SJSA1 (cell line): ENCODE results near the gene AKAP10. TPM values are rescaled to one million over a fixed set of nuclear protein-coding genes. Genes with fewer than 3 reads are reported as not detected.
"Not testable (repeated sequence)": the region's sequence is repeated elsewhere in the genome, so short reads cannot be mapped to it uniquely, and the experiment has no call there.

Experiments used
- DNase-seq, 2 experiments: peaks; one replicate each; pipeline ENCODE4 v3.0.0-alpha.2; 2015 to 2020; ENCODE audit warnings: low spot score in 2 of 2, low read depth in 1 of 2
- H3K27ac ChIP-seq: fragments of 250-450 bp; sonication (Bioruptor Pico); 2 replicates; pipeline ENCODE4 v1.5.1; 2020; ENCODE audit warnings: mild to moderate bottlenecking, moderate library complexity
- H3K27me3 ChIP-seq: fragments of 250-450 bp; sonication (Bioruptor Pico); replicated peaks from 2 replicates; pipeline ENCODE4 v1.5.1; 2020; ENCODE audit warnings: mild to moderate bottlenecking, moderate library complexity
- H3K36me3 ChIP-seq: fragments of 250-450 bp; sonication (Bioruptor Pico); 2 replicates; pipeline ENCODE4 v1.5.1; 2020; ENCODE audit warnings: mild to moderate bottlenecking
- H3K4me1 ChIP-seq: fragments of 250-450 bp; sonication (Bioruptor Pico); replicated peaks from 2 replicates; pipeline ENCODE4 v1.6.1; 2021; ENCODE audit warnings: mild to moderate bottlenecking
- H3K4me3 ChIP-seq: fragments of 250-450 bp; sonication (Bioruptor Pico); 2 replicates; pipeline ENCODE4 v1.5.1; 2020; ENCODE audit warnings: mild to moderate bottlenecking
- H3K9me3 ChIP-seq: fragments of 250-450 bp; sonication (Bioruptor Pico); replicated peaks from 2 replicates; pipeline ENCODE4 v1.5.1; 2020; ENCODE audit warnings: mild to moderate bottlenecking
- total RNA-seq: library from RNA; depleted of rRNA; stranded (reverse); fragments of >200 nt; shearing (Covaris generic); gene quantifications from 2 replicates; pipeline ENCODE4 v1.2.3, GENCODE V29; 2014

The AKAP10 gene
- total RNA-seq, 1 experiment from 2014 or later, result 18.2 TPM

DNA sequence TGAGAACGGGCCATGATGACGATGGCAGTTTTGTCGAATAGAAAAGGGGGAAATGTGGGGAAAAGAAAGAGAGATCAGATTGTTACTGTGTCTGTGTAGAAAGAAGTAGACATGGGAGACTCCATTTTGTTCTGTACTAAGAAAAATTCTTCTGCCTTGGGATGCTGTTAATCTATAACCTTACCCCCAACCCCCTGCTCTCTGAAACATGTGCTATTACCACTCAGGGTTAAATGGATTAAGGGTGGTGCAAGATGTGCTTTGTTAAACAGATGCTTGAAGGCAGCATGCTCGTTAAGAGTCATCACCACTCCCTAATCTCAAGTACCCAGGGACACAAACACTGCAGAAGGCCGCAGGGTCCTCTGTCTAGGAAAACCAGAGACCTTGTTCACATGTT lies 26.2 kb downstream of the AKAP10 start:
- H3K27ac ChIP-seq, H3K27me3 ChIP-seq, DNase-seq, H3K9me3 ChIP-seq, H3K4me3 ChIP-seq, H3K4me1 ChIP-seq: not testable (repeated sequence)
- peaks cover 27% of the 10 kb centered on the region for H3K36me3 ChIP-seq

DNA sequence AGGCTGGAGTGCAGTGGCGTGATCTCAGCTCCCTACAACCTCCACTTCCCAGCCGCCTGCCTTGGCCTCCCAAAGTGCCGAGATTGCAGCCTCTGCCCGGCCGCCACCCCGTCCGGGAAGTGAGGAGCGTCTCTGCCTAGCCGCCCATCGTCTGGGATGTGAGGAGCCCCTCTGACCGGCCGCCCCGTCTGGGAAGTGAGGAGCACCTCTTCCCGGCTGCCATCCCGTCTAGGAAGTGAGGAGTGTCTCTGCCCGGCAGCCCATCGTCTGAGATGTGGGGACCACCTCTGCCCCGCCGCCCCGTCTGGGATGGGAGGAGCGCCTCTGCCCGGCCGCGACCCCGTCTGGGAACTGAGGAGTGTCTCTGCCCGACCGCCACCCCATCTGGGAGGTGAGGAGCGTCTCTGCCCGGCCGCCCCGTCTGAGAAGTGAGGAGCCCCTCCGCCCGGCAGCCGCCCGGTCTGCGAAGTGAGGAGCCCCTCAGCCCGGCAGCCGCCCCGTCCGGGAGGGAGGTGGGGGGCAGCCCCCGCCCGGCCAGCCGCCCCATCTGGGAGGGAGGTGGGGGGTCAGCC lies 26.9 kb downstream of the AKAP10 start:
- H3K4me1 ChIP-seq, DNase-seq, H3K27ac ChIP-seq, H3K9me3 ChIP-seq, H3K4me3 ChIP-seq, H3K27me3 ChIP-seq: not testable (repeated sequence)
- peaks cover 23% of the 10 kb centered on the region for H3K36me3 ChIP-seq

DNA sequence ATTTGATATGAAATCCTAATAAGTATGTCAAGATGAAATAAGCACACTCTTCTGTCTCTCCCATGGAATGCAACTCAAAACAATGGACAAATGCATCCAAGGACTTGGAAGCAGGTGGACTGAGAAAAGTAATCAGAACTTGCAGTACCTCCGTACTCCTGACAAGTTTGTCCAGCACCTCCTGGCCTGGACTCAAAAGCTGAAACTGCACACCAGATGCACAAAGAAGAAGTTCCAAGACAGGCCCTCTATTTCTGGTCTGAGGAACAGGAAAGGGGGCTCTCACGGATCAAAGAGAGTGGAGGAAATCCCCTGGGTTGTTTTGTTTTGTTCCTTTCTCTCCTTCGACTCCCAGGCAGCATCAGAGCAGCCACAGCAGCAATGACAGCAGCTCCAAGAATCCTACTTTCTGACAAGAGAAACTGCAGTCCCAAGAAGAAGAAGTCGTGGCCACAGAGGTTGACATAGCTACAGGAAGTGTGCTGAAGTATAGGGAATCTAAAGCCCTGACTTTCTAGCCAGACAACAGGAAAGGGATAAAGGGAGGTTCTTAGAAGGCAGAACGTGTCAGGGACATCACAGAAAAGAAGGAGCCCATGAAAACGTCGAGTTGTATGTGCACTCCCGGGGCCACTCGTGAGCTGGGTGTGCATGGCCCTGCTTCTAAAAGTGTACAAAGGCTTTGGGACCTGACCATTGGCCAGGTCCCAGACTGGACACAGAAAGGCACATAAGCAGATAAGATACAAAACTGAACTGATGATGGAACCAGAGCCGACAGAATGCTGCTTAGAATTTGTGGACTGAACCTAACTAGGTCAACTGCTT lies 29.3 kb downstream of the AKAP10 start:
- Histone ChIP-seq H3K4me1 (peaks cover 2% of the 10 kb centered on the region), H3K36me3 (peaks cover 44% of the 10 kb centered on the region), H3K27me3 (no peaks in the 10 kb centered on the region), H3K4me3 (no peak overlapping the region), H3K27ac (no peak overlapping the region), H3K9me3 (no peaks in the 10 kb centered on the region)
- DNase-seq, result no peak

DNA sequence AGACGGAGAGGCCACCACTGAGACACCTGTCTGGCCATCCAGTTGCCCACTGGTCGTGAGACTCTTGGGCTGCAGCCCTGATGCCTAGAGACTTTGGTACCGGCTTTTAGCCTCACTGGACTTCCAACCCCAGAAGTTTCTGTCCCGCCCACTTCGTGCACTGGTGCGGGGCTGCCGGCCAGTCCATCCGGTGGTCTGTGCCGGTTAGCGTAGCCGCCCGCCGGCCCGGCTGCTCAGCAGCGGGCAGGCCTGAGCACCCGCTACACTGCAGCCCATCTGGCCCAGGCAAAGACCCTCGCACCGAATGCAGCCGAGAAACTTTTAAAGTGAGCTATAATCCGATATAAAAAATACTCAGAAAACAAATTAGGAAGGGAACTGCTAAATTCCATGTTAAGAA lies 30.7 kb downstream of the AKAP10 start:
- no peak for DNase-seq
- Histone ChIP-seq H3K27me3 (no peaks in the 10 kb centered on the region), H3K36me3 (peaks cover 48% of the 10 kb centered on the region), H3K9me3 (no peaks in the 10 kb centered on the region), H3K27ac (no peak overlapping the region), H3K4me1 (peaks cover 15% of the 10 kb centered on the region), H3K4me3 (no peak overlapping the region)

DNA sequence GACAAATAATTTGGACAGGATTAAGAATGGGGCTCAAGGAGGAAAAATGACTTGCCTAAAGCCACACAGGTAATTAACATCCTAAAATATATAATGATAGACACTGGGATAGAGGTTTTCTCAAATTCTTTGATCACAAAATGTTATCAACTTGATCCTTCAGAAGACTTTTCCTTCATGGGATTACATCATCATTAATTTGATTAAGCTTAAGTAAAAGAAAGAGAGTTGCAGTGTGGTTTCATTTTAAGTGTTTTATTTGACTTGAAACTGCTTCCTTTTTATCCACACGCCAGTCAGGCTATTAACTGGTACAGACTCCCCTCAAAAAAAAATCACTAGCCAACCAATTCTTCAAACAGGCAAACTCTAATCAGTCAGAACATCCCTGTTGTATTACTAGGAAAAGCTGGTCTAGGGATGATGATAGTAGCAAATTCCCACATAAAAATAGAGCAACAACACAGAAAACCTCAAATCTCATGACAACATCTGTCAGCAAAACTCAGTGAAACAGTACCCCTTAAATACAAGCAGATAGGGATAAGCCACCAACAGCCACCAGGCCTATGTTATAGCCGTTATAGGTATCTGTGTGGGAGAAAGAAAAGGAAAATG lies 32.5 kb downstream of the AKAP10 start:
- DNase-seq, result no peak
- Histone ChIP-seq H3K27ac (no peak overlapping the region), H3K9me3 (no peaks in the 10 kb centered on the region), H3K4me1 (peaks cover 32% of the 10 kb centered on the region), H3K36me3 (peaks cover 59% of the 10 kb centered on the region), H3K4me3 (no peak overlapping the region), H3K27me3 (no peaks in the 10 kb centered on the region)

DNA sequence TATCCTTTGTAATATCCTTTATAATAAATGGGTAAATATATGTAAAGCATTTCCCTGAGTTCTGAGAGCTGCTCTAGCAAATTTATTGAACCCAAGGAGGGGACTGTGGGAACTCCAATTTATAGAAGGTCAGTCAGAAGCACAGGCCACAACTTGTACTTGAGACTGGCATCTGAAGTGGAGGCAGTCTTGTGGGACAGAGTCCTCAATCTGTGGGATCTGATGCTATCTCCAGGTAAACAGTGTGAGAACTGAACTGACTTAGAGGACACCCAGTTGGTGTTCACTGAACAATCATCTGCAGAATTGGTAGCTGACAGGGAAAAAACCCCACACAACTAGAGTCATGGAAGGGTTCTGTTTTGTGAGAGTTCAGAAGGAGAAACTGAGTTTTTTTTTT lies 34.0 kb downstream of the AKAP10 start:
- no peak for DNase-seq
- Histone ChIP-seq H3K4me1 (peaks cover 33% of the 10 kb centered on the region), H3K27ac (no peak overlapping the region), H3K36me3 (peaks cover 73% of the 10 kb centered on the region), H3K9me3 (no peaks in the 10 kb centered on the region), H3K27me3 (no peaks in the 10 kb centered on the region), H3K4me3 (no peak overlapping the region)

DNA sequence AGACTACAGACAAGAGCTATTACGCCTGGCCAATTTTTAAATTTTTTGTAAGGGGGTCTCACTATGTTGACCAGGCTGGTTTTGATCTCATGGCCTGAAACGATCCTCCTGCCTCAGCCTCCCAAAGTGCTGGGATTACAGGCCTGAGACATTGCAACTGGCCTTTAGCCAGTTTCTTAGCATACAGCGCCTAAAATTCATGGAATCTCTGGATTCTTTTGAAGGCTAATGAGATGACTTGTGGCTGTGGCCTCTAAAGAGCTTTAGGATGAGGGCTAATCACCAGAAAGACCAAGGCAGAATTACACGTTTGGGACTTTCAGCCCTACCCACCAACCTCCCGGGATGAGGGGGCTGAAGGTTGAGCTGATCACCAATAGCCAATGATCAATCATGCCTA lies 34.6 kb downstream of the AKAP10 start:
- Histone ChIP-seq H3K4me3 (no peak overlapping the region), H3K27me3 (no peaks in the 10 kb centered on the region), H3K9me3 (no peaks in the 10 kb centered on the region), H3K27ac (no peak overlapping the region), H3K36me3 (peaks cover 70% of the 10 kb centered on the region), H3K4me1 (peaks cover 33% of the 10 kb centered on the region)
- DNase-seq, result no peak

DNA sequence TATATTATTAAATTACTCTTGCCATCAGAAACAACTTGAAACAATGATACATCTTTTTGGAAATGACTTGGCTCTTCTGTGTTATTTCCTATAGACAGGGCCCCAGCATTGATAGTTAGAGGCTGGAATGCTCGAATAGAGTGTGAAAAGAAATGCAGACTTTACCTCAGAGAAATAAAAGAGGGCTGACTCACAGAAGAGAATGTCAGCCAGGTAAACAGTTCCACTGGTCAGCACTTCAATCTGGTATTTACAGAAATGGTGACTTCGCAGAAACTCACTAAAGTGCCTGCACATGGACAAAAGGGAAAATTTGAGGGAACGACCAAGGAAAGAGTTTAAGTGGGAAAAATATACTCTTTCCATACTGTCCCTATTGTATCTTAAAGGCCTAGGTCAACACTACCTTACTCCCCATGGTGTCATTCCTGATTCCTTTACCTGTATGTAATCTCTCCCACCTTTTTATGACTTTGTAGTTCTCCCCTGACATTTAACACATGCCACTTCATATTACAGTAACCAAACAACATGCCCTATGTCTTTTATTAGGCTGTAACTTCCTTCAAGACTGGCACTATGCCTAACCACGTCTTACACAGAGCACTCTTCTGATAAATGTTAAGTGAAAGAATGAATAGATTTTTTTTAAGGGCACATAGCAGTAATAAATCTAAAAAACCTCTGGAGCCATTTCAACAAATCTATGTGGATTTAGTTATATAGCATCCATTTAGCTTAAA lies 36.7 kb downstream of the AKAP10 start:
- Histone ChIP-seq H3K9me3 (no peaks in the 10 kb centered on the region), H3K27me3 (no peaks in the 10 kb centered on the region), H3K36me3 (peaks cover 72% of the 10 kb centered on the region), H3K27ac (peak overlapping the region; percentile 72), H3K4me1 (peaks cover 37% of the 10 kb centered on the region), H3K4me3 (no peak overlapping the region)
- peak in 1 of 2 experiments; percentile 47 for DNase-seq

DNA sequence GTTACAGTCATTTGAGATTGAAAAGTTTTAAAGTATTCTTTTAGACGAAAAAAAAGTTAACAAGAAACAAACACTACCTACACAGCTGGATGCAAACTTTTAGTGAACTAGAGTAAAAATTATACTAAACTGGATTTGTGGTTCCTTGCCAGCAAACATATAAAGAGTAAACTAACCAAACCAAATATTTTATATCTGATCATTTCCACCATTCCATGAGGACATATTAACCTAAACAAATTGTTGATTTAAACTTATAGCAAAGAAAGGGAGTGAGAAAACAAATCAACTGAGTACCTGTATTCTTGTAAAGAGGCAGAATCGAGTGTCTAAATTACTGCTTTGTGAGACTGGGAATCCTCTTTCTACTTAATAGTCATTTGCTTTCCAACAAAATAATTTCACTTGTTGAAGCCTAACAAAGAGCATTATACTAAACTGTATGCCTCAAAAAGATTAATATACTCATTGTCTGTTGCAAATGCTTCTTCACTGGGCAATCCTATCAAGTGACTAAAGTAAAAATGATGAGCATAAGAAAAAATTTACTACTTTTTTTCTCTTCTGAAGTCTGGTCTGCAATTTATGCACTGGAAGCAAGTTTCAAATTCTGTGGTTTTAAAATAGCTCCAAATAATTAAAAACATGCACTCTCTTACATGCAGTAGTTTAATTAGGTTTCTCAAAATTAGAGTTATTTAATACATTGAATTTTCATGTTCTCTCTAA lies 37.5 kb downstream of the AKAP10 start:
- Histone ChIP-seq H3K36me3 (peaks cover 73% of the 10 kb centered on the region), H3K4me3 (no peak overlapping the region), H3K27me3 (no peaks in the 10 kb centered on the region), H3K9me3 (no peaks in the 10 kb centered on the region), H3K4me1 (peaks cover 37% of the 10 kb centered on the region), H3K27ac (peak overlapping the region; percentile 72)
- DNase-seq, result no peak

DNA sequence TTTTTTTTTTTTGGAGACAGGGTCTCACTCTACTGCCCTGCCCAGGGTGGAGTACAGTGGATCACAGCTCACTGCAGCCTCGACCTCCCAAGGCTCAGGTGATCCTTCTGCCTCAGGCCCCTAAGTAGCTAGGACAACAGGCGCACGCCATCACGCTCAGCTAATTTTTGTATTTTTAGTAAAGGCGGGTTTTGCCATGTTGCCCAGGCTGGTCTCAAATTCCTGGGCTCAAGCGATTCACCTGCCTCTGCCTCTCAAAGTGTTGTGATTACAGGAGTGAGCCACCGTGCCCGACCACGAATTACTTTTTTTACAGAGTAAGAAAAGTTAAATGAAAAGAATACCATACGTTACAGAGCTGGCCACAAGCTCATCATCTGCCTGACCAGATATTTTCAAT lies 38.9 kb downstream of the AKAP10 start:
- H3K9me3 ChIP-seq, result no peaks in the 10 kb centered on the region
- H3K27me3 ChIP-seq, result no peaks in the 10 kb centered on the region
- H3K4me3 ChIP-seq, result no peak overlapping the region

DNA sequence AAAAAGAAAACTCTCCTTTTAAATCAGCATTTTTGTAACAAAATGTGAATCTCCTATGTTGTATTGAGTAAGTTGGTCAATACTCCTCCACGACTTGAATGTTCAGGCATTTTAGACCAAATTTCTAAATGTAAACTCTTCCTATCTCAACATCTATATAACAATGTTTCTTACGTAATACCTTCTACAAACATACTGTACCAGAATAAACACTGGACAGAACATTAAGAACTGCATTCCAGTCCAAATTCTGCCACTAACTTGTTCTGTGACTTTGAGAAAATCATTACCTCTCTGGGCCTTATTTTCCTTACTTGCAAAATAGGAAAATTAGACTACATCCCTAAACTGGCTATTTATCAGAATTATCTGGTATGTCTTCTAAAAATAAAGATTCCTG lies 40.1 kb downstream of the AKAP10 start:
- no peak overlapping the region for H3K4me3 ChIP-seq
- peaks cover 38% of the 10 kb centered on the region for H3K4me1 ChIP-seq
- peaks cover 71% of the 10 kb centered on the region for H3K36me3 ChIP-seq
- H3K27ac ChIP-seq, result no peak overlapping the region
- DNase-seq, result no peak
- no peaks in the 10 kb centered on the region for H3K27me3 ChIP-seq
- H3K9me3 ChIP-seq, result no peaks in the 10 kb centered on the region

More for the DNA sequence above, 38.9 kb downstream of the AKAP10 start:
- DNase-seq, result no peak
- Histone ChIP-seq H3K36me3 (peaks cover 72% of the 10 kb centered on the region), H3K27ac (no peak overlapping the region), H3K4me1 (peaks cover 40% of the 10 kb centered on the region)

DNA sequence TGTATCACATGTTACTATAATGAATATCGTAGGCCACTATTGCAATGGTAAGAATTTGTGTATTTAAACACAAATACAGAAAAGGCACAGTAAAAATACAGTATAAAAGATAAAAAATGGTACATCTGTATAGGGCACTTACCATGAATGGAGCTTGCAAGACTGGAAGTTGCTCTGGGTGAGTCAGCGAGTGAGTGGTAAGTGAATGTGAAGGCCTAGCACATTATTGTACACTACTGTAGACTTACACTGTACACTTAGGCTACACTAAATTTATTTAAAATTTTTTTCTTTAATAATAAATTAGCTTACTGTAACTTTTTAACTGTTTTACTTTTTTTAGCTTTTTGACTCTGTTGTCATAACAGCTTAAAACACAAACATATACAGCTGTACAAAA lies 42.5 kb downstream of the AKAP10 start:
- Histone ChIP-seq H3K4me3 (no peak overlapping the region), H3K36me3 (peaks cover 77% of the 10 kb centered on the region), H3K4me1 (peaks cover 16% of the 10 kb centered on the region), H3K27me3 (no peaks in the 10 kb centered on the region), H3K9me3 (no peaks in the 10 kb centered on the region), H3K27ac (no peak overlapping the region)
- no peak for DNase-seq

DNA sequence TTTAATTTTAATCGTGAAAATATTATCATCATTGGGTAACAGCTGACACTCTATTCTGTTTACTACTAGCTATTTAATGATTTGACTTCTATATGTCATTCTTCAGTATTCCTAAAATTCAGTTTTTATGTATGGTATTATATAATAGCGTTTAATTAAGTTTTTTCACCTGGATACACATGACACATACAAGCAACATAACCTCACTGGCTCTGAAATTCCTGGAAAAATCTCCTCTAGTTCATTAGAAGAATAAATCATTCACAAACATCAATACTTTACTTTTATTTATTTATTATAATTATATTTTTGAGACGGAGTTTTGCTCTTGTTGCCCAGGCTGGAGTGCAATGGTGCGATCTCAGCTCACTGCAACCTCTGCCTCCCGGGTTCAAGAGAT lies 44.0 kb downstream of the AKAP10 start:
- H3K9me3 ChIP-seq, result no peaks in the 10 kb centered on the region
- no peak for DNase-seq
- H3K4me1 ChIP-seq, result peaks cover 19% of the 10 kb centered on the region
- H3K27ac ChIP-seq, result peak overlapping the region; percentile 15; the same call in 1 of the 2 replicates
- no peak overlapping the region for H3K4me3 ChIP-seq
- H3K27me3 ChIP-seq, result no peaks in the 10 kb centered on the region
- peaks cover 75% of the 10 kb centered on the region for H3K36me3 ChIP-seq
